ENCODE measurements around the gene SFXN2. TPM values are rescaled to one million over a fixed set of nuclear protein-coding genes. Genes with fewer than 3 reads are reported as not detected.
"Not testable (repeated sequence)": the region's sequence is repeated elsewhere in the genome, so short reads cannot be mapped to it uniquely, and the experiment has no call there.

The SFXN2 gene
- total RNA-seq, 1 experiment from 2014 or later, result 5.4 TPM

- H2AFZ ChIP-seq, result no peak overlapping the region
- no peaks in the 10 kb centered on the region for H3K27me3 ChIP-seq (ENCODE audit: insufficient read depth, low read depth)
- H3K36me3 ChIP-seq (ENCODE audit: low read depth), result no peaks in the 10 kb centered on the region
- intact Hi-C loops (cut with micrococcal nuclease; ENCODE audit: unreplicated experiment), result no loop called here
- H3K27ac ChIP-seq, result no peak overlapping the region
- ChIA-PET POLR2A (ENCODE audit: unreplicated experiment) (interaction anchor here (0.7 kb wide), 1 partner anchor 186 kb away, joined by 3 read pairs; no protein-coding TSS in a partner anchor), CTCF (interaction anchor here (0.6 to 1.3 kb wide), 2 partner anchors 11 to 18 kb away, joined by 3 to 4 read pairs; no protein-coding TSS in a partner anchor)
- H3K4me2 ChIP-seq, result no peak overlapping the region
- no peaks in the 10 kb centered on the region for H3K9me2 ChIP-seq (ENCODE audit: insufficient read depth)
- H3K4me1 ChIP-seq (replicated peaks; ENCODE audit: insufficient read depth), result no peaks in the 10 kb centered on the region
- no peaks in the 10 kb centered on the region for H3F3A ChIP-seq (ENCODE audit: insufficient read depth, low read depth)
- no peaks in the 10 kb centered on the region for H3K79me2 ChIP-seq (ENCODE audit: low read depth)
- no peaks in the 10 kb centered on the region for H3K9me3 ChIP-seq (ENCODE audit: insufficient read depth, low read depth)
- H4K20me1 ChIP-seq (ENCODE audit: insufficient read depth), result peaks cover 9% of the 10 kb centered on the region; the same call in 1 of the 2 replicates
- TF ChIP-seq CTCF (conservative IDR thresholded peaks at IDR 0.05), result no peak
- no peak for TF ChIP-seq EZH2 (IDR thresholded peaks at IDR 0.05; ENCODE audit: low read depth)
- no TSS peak for BruUV-seq (replicated peaks)
- DNase-seq, result no peak
- no peak overlapping the region for H3K4me3 ChIP-seq
Measured at GRCh38 chr10:102753718-102754117, 39.3 kb downstream of the SFXN2 start.

GRCh38 chr10:102757323-102757722, 42.9 kb downstream of the SFXN2 start:
- no TSS peak for BruUV-seq (replicated peaks)
- no peaks in the 10 kb centered on the region for H3K4me1 ChIP-seq (replicated peaks; ENCODE audit: insufficient read depth)
- no peaks in the 10 kb centered on the region for H3K9me3 ChIP-seq (ENCODE audit: insufficient read depth, low read depth)
- H3F3A ChIP-seq (ENCODE audit: insufficient read depth, low read depth), result no peaks in the 10 kb centered on the region
- no peak for TF ChIP-seq CTCF (conservative IDR thresholded peaks at IDR 0.05)
- TF ChIP-seq EZH2 (IDR thresholded peaks at IDR 0.05; ENCODE audit: low read depth), result no peak
- ChIA-PET POLR2A (ENCODE audit: unreplicated experiment) (no interaction called here), CTCF (no interaction called here)
- no peak overlapping the region for H3K27ac ChIP-seq
- no peak overlapping the region for H3K4me2 ChIP-seq
- no peak for DNase-seq
- no peaks in the 10 kb centered on the region for H3K36me3 ChIP-seq (ENCODE audit: low read depth)
- peaks cover 9% of the 10 kb centered on the region; the same call in 1 of the 2 replicates for H4K20me1 ChIP-seq (ENCODE audit: insufficient read depth)
- H3K9me2 ChIP-seq (ENCODE audit: insufficient read depth), result no peaks in the 10 kb centered on the region
- no peak overlapping the region for H2AFZ ChIP-seq
- H3K27me3 ChIP-seq (ENCODE audit: insufficient read depth, low read depth), result no peaks in the 10 kb centered on the region
- intact Hi-C loops (cut with micrococcal nuclease; ENCODE audit: unreplicated experiment), result no loop called here
- no peaks in the 10 kb centered on the region for H3K79me2 ChIP-seq (ENCODE audit: low read depth)
- H3K4me3 ChIP-seq, result no peak overlapping the region

GRCh38 chr10:102758240-102758932, 44.0 kb downstream of the SFXN2 start:
- POLR2A ChIA-PET (ENCODE audit: unreplicated experiment), result no interaction called here
- BruUV-seq (replicated peaks), result no TSS peak
- intact Hi-C loops (cut with micrococcal nuclease; ENCODE audit: unreplicated experiment), result no loop called here
- no peak for DNase-seq
- no peaks in the 10 kb centered on the region for H3K79me2 ChIP-seq (ENCODE audit: low read depth)
- no peaks in the 10 kb centered on the region for H3K4me1 ChIP-seq (replicated peaks; ENCODE audit: insufficient read depth)
- H3K36me3 ChIP-seq (ENCODE audit: low read depth), result no peaks in the 10 kb centered on the region
- CTCF ChIA-PET, result no interaction called here
- H3K27me3 ChIP-seq (ENCODE audit: insufficient read depth, low read depth), result no peaks in the 10 kb centered on the region
- TF ChIP-seq EZH2 (IDR thresholded peaks at IDR 0.05; ENCODE audit: low read depth), result no peak
- no peak for TF ChIP-seq CTCF (conservative IDR thresholded peaks at IDR 0.05)
- no peaks in the 10 kb centered on the region for H3K9me3 ChIP-seq (ENCODE audit: insufficient read depth, low read depth)
- H2AFZ ChIP-seq, result no peak overlapping the region
- H3K4me3 ChIP-seq, result no peak overlapping the region
- H3K9me2 ChIP-seq (ENCODE audit: insufficient read depth), result no peaks in the 10 kb centered on the region
- no peak overlapping the region for H3K4me2 ChIP-seq
- H4K20me1 ChIP-seq (ENCODE audit: insufficient read depth), result peaks cover 8% of the 10 kb centered on the region; the same call in 1 of the 2 replicates
- H3F3A ChIP-seq (ENCODE audit: insufficient read depth, low read depth), result no peaks in the 10 kb centered on the region
- no peak overlapping the region for H3K27ac ChIP-seq

- intact Hi-C loops (cut with micrococcal nuclease; ENCODE audit: unreplicated experiment); BruUV-seq (replicated peaks): not testable (repeated sequence)
Measured at GRCh38 chr10:102758933-102759262, 44.5 kb downstream of the SFXN2 start.

More at GRCh38 chr10:102758933-102759262, 44.5 kb downstream of the SFXN2 start:
- H3K4me3 ChIP-seq; H3K9me2 ChIP-seq (ENCODE audit: insufficient read depth); CTCF ChIA-PET; DNase-seq; H3K4me2 ChIP-seq; H3K79me2 ChIP-seq (ENCODE audit: low read depth); H4K20me1 ChIP-seq (ENCODE audit: insufficient read depth); H3K9me3 ChIP-seq (ENCODE audit: insufficient read depth, low read depth); H3K27me3 ChIP-seq (ENCODE audit: insufficient read depth, low read depth); POLR2A ChIA-PET (ENCODE audit: unreplicated experiment); H2AFZ ChIP-seq; H3K36me3 ChIP-seq (ENCODE audit: low read depth); H3K4me1 ChIP-seq (replicated peaks; ENCODE audit: insufficient read depth); H3K27ac ChIP-seq; H3F3A ChIP-seq (ENCODE audit: insufficient read depth, low read depth): not testable (repeated sequence)

Data from PC-9 (cell line).